Memory B cell (primary cell): ENCODE measurements around the gene CNEP1R1.
"Not testable (repeated sequence)": the region's sequence is repeated elsewhere in the genome, so short reads cannot be mapped to it uniquely, and the experiment has no call there.

Source experiments
- ATAC-seq: fragments of 150-1000 bp; cut with Tn5 transposase; 2 replicates; pipeline ENCODE4 v1.10.0; 2021; ENCODE audit warnings: low read depth, mild to moderate bottlenecking, moderate library complexity
- DNase-seq, 2 donors: peaks; one replicate each; pipeline ENCODE4 v3.0.0; 2022; ENCODE audit warnings: low spot score in 2 of 2
- H3K27ac Mint-ChIP-seq: one replicate; pipeline ENCODE4 v1.8.0; 2022; ENCODE audit warnings: mild to moderate bottlenecking, moderate library complexity, mixed read lengths
- H3K27me3 Mint-ChIP-seq: one replicate; pipeline ENCODE4 v1.8.0; 2022; ENCODE audit warnings: mixed read lengths
- H3K36me3 Mint-ChIP-seq: one replicate; pipeline ENCODE4 v1.8.0; 2022; ENCODE audit warnings: mild to moderate bottlenecking, mixed read lengths
- H3K4me1 Mint-ChIP-seq: one replicate; pipeline ENCODE4 v1.8.0; 2022; ENCODE audit warnings: mixed read lengths
- H3K4me3 Mint-ChIP-seq: one replicate; pipeline ENCODE4 v1.8.0; 2022; ENCODE audit warnings: mild to moderate bottlenecking, moderate library complexity, mixed read lengths
- H3K9me3 Mint-ChIP-seq: one replicate; pipeline ENCODE4 v1.8.0; 2022; ENCODE audit warnings: mixed read lengths

Gene CNEP1R1

DNA sequence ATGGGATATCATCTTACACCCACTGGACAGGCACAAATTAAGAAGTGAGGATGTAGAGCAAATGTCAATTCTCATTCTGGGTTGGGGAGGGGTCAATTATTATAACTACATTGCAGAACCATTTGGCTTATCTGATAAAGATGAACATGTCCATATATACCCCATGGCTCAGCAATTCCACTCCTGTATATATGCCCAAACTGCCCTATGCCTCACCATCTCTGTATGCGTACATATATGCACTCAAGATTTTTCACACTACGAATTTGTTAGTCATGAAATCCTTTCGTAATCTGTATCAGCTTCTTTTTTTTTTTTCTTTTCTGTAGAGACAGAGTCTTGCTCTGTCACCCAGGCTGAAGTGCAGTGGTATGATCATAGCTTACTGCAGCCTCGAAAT is 20.8 kb upstream of the CNEP1R1 start:
- H3K9me3 Mint-ChIP-seq = peaks cover 5% of the 10 kb centered on the region
- H3K27me3 Mint-ChIP-seq = peaks cover 12% of the 10 kb centered on the region
- no peak overlapping the region for H3K27ac Mint-ChIP-seq
- no peak overlapping the region for H3K4me3 Mint-ChIP-seq
- H3K4me1 Mint-ChIP-seq = no peaks in the 10 kb centered on the region
- DNase-seq = no peak
- peaks cover 2% of the 10 kb centered on the region for H3K36me3 Mint-ChIP-seq
- no peak for ATAC-seq

DNA sequence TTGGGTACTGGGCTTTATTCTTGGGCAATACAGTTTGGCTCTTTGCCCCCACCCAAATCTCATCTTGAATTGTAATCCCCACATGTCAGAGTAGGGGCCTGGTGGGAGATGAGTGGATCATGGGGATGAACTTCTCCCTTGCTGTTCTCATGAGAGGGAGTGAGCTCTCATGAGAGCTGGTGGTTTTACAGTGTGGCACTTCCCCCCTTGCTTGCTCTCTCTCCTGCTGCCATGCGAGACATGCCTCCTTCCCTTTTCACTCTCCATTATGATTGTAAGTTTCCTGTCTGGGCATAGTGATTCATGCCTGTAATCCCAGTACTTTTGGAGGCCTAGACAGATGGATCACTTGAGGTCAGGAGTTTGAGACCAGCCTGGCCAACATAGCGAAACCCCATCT is 18.1 kb upstream of the CNEP1R1 start:
- H3K9me3 Mint-ChIP-seq = peaks cover 5% of the 10 kb centered on the region
- ATAC-seq = no peak
- H3K27ac Mint-ChIP-seq = no peak overlapping the region
- H3K4me1 Mint-ChIP-seq = no peaks in the 10 kb centered on the region
- H3K27me3 Mint-ChIP-seq = peaks cover 9% of the 10 kb centered on the region
- H3K36me3 Mint-ChIP-seq = peaks cover 2% of the 10 kb centered on the region
- no peak for DNase-seq
- no peak overlapping the region for H3K4me3 Mint-ChIP-seq

- H3K36me3 Mint-ChIP-seq = peaks cover 2% of the 10 kb centered on the region
- H3K27me3 Mint-ChIP-seq = peaks cover 7% of the 10 kb centered on the region
- ATAC-seq (no peak), DNase-seq (no peak)
- H3K9me3 Mint-ChIP-seq = peaks cover 5% of the 10 kb centered on the region
- no peaks in the 10 kb centered on the region for H3K4me1 Mint-ChIP-seq
- H3K4me3 Mint-ChIP-seq = no peak overlapping the region
- H3K27ac Mint-ChIP-seq = no peak overlapping the region
Measured at GRCh38 chr16:50007744-50008143, 17.3 kb upstream of the CNEP1R1 start.

- Mint-ChIP-seq H3K27me3 (peaks cover 5% of the 10 kb centered on the region), H3K9me3 (peaks cover 4% of the 10 kb centered on the region), H3K27ac (no peak overlapping the region), H3K4me3 (no peak overlapping the region), H3K36me3 (peaks cover 2% of the 10 kb centered on the region), H3K4me1 (no peaks in the 10 kb centered on the region)
- ATAC-seq (no peak), DNase-seq (no peak)
Measured at GRCh38 chr16:50010212-50010611, 14.8 kb upstream of the CNEP1R1 start.

DNA sequence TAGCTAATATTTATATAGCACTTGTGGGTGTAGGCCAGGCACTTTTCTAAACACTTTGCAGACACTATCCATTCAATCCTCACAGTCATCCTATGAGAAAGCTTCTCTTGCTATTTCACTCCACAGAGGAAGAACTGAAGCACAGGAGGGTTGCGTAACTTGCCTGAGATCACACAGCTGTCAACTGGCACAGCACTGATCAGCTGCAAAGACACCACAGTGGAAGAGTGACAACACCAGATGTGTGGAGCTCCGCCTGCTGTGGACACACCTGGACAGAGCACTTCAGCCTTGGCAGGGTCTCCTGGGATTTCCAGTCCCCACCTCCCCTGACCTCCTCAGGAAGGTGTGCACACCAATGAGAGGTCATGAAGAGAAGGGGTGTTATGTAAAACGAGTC is 13.3 kb upstream of the CNEP1R1 start:
- ATAC-seq (no peak), DNase-seq (no peak)
- H3K27me3 Mint-ChIP-seq = peaks cover 3% of the 10 kb centered on the region
- no peaks in the 10 kb centered on the region for H3K36me3 Mint-ChIP-seq
- H3K9me3 Mint-ChIP-seq = peaks cover 2% of the 10 kb centered on the region
- no peaks in the 10 kb centered on the region for H3K4me1 Mint-ChIP-seq
- no peak overlapping the region for H3K27ac Mint-ChIP-seq
- H3K4me3 Mint-ChIP-seq = no peak overlapping the region

- no peak overlapping the region for H3K4me3 Mint-ChIP-seq
- H3K27ac Mint-ChIP-seq = no peak overlapping the region
- H3K27me3 Mint-ChIP-seq = peaks cover 3% of the 10 kb centered on the region
- H3K36me3 Mint-ChIP-seq = no peaks in the 10 kb centered on the region
- ATAC-seq = no peak
- no peaks in the 10 kb centered on the region for H3K4me1 Mint-ChIP-seq
- DNase-seq = no peak
- peaks cover 2% of the 10 kb centered on the region for H3K9me3 Mint-ChIP-seq
Measured at GRCh38 chr16:50012182-50012581, 12.8 kb upstream of the CNEP1R1 start.

- not testable (repeated sequence) for H3K27me3 Mint-ChIP-seq, H3K36me3 Mint-ChIP-seq, H3K27ac Mint-ChIP-seq, H3K4me1 Mint-ChIP-seq, ATAC-seq, H3K4me3 Mint-ChIP-seq, DNase-seq, H3K9me3 Mint-ChIP-seq
Measured at GRCh38 chr16:50014211-50014610, 10.8 kb upstream of the CNEP1R1 start.

- no peak for DNase-seq
- H3K36me3 Mint-ChIP-seq = no peaks in the 10 kb centered on the region
- no peak overlapping the region for H3K27ac Mint-ChIP-seq
- no peak for ATAC-seq
- H3K9me3 Mint-ChIP-seq = no peaks in the 10 kb centered on the region
- H3K4me1 Mint-ChIP-seq = no peaks in the 10 kb centered on the region
- H3K27me3 Mint-ChIP-seq = peaks cover 2% of the 10 kb centered on the region
- H3K4me3 Mint-ChIP-seq = no peak overlapping the region
Measured at GRCh38 chr16:50015631-50016030, 9.4 kb upstream of the CNEP1R1 start.

DNA sequence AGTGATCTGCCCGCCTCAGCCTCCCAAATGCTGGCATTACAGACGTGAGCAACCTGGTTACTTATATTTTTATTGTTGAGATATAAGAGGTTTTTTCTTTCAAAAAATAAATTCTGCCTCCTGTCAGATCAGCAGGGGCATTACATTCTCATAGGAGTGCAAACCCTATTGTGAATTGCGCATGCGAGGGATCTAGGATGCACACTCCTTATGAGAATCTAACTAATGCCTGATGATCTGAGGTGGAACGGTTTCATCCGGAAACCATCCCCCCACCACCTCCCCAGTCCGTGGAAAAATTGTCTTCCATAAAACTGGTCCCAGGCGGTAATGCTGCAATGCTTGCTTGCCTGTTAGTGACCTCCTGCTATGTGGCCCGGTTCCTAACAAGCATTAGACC is 7.5 kb upstream of the CNEP1R1 start:
- no peak overlapping the region for H3K4me3 Mint-ChIP-seq
- no peak for ATAC-seq
- no peak overlapping the region for H3K27ac Mint-ChIP-seq
- peaks cover 2% of the 10 kb centered on the region for H3K27me3 Mint-ChIP-seq
- H3K36me3 Mint-ChIP-seq = no peaks in the 10 kb centered on the region
- H3K9me3 Mint-ChIP-seq = no peaks in the 10 kb centered on the region
- DNase-seq = no peak
- no peaks in the 10 kb centered on the region for H3K4me1 Mint-ChIP-seq

DNA sequence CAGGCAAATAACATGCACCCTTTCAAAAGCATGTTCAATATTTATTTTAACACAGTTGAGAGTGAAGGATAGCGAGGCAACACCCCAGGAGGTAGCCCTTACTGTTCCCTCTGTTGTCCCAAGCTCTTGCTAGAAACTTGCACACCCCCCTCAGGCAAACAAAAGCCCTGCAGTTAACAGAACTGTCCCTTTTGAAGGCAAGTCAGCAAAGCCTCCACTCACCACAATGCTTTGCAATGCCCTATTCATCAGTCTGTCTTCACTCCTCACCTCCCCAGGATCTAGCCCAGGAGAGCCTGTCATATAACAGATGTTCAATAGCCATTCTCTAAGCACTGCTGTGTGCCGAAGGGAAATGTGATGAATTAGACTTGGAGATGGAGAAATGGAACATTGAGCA is 3.5 kb upstream of the CNEP1R1 start:
- Mint-ChIP-seq H3K27ac (no peak overlapping the region), H3K27me3 (peaks cover 2% of the 10 kb centered on the region), H3K4me3 (no peak overlapping the region), H3K4me1 (peaks cover 8% of the 10 kb centered on the region), H3K9me3 (no peaks in the 10 kb centered on the region), H3K36me3 (no peaks in the 10 kb centered on the region)
- DNase-seq = no peak
- ATAC-seq = no peak

GRCh38 chr16:50023641-50024040 is 1.4 kb upstream of the CNEP1R1 start:
- Mint-ChIP-seq H3K36me3 (no peaks in the 10 kb centered on the region), H3K27ac (no peak overlapping the region), H3K27me3 (peaks cover 2% of the 10 kb centered on the region), H3K9me3 (no peaks in the 10 kb centered on the region), H3K4me3 (no peak overlapping the region), H3K4me1 (peaks cover 8% of the 10 kb centered on the region)
- DNase-seq (no peak), ATAC-seq (no peak)

- Mint-ChIP-seq H3K27me3 (no peaks in the 10 kb centered on the region), H3K27ac (no peak overlapping the region), H3K4me1 (peaks cover 8% of the 10 kb centered on the region), H3K9me3 (no peaks in the 10 kb centered on the region), H3K36me3 (no peaks in the 10 kb centered on the region), H3K4me3 (peak overlapping the region; percentile 98)
- DNase-seq = no peak
- no peak for ATAC-seq
Measured at GRCh38 chr16:50024207-50024606, 818 bp upstream of the CNEP1R1 start.

- Mint-ChIP-seq H3K27me3 (no peaks in the 10 kb centered on the region), H3K27ac (peak overlapping the region; percentile 95), H3K9me3 (no peaks in the 10 kb centered on the region), H3K36me3 (peaks cover 5% of the 10 kb centered on the region), H3K4me1 (peaks cover 8% of the 10 kb centered on the region), H3K4me3 (peak overlapping the region; percentile 98)
- DNase-seq = peak; percentile 4 to 27
- ATAC-seq = peak; percentile 5
Measured at GRCh38 chr16:50025537-50025931, 509 bp downstream of the CNEP1R1 start.

DNA sequence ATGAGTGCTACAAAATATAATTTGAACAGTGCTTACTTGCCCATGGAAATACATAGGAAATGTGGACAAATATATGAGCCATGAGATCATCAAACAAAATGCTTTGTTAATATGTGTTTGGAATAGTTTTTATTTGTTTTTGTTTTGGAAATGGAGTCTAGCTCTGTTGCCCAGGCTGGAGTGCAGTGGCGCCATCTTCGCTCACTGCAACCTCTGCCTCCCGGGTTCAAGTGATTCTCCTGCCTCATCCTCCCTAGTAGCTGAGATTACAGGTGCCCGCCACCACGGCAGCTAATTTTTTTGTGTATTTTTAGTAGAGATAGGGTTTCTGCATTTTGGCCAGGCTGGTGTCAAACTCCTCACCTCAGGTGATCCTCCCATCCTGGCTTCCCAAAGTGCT is 2.8 kb downstream of the CNEP1R1 start:
- Mint-ChIP-seq H3K27ac (no peak overlapping the region), H3K4me1 (peaks cover 8% of the 10 kb centered on the region), H3K4me3 (no peak overlapping the region), H3K36me3 (peaks cover 12% of the 10 kb centered on the region), H3K27me3 (no peaks in the 10 kb centered on the region), H3K9me3 (no peaks in the 10 kb centered on the region)
- no peak for ATAC-seq
- DNase-seq = no peak

DNA sequence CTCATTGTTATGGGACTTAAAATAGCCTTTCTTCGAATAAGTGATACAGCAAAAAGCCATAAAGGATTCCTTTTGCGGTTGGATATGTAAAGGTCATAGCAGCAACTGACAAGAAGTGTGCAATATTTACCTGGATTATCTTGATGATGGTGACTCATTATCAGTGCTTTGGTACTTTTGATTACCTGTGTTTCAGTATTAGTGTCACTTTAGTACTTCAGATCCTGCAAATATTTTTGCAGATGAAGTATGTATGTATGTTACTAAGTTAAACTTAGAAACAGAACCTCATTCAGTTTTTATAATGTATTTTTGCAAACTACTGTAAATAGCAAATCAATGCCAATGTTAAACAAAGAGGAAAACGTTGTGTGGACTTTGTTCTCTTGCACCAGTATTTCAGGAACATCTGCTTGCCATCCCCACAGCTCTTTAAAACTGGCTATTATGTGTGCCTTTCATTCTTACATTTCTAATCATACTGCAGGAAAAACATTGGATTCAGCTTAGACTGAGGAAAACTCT is 10.5 kb downstream of the CNEP1R1 start:
- no peaks in the 10 kb centered on the region for H3K27me3 Mint-ChIP-seq
- no peak for ATAC-seq
- H3K27ac Mint-ChIP-seq = no peak overlapping the region

More for the DNA sequence above, 10.5 kb downstream of the CNEP1R1 start:
- no peak for DNase-seq
- H3K36me3 Mint-ChIP-seq = peaks cover 11% of the 10 kb centered on the region
- H3K4me3 Mint-ChIP-seq = no peak overlapping the region
- H3K4me1 Mint-ChIP-seq = peaks cover 9% of the 10 kb centered on the region
- H3K9me3 Mint-ChIP-seq = no peaks in the 10 kb centered on the region
